Fibroblast of villous mesenchyme (primary cell): ENCODE results near the gene LRRC74A. TPM values are rescaled to one million over a fixed set of nuclear protein-coding genes. Genes with fewer than 3 reads are reported as not detected.

ENCODE experiments used
- DNase-seq: peaks from one replicate; pipeline ENCODE4 v3.0.0-alpha.2; 2010; ENCODE audit warnings: low read depth
- H3K4me3 ChIP-seq: 2 replicates; pipeline ENCODE4 v1.5.1; 2011; ENCODE audit warnings: low read depth, mild to moderate bottlenecking, low read length
- total RNA-seq: library from RNA; depleted of rRNA; stranded (reverse); fragments of >200 nt; gene quantifications from 2 replicates; pipeline ENCODE4 v1.2.3, GENCODE V29; 2012
- TF ChIP-seq, protein P1 (sequence below): IDR thresholded peaks from 2 replicates; pipeline ENCODE4 v1.5.1; 2012; ENCODE audit warnings: low read depth, mild to moderate bottlenecking, low read length; ENCODE audit not compliant: insufficient read depth

The LRRC74A gene
- total RNA-seq, 1 donor = not detected

DNA sequence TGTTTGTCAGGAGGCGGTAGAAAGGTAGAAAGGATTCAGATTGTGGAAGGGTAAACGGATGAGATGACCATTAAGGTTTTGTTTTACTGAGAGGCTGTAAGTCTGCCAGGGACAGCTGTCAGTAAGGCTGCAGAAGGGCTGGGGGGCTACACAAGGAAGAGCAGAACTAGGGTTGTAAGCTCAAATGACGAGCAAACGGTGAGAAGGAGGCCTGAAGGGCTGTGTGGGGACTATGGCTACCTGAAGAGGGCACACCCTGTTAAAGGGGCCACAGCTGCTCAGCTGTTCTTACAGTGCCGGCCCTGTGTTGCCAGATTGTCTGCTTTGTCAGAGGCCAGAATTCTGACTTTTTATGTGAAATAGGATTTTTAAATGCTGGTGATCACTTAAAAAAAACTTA is 45.8 kb upstream of the LRRC74A start:
- DNase-seq = no peak
- H3K4me3 ChIP-seq = no peak overlapping the region
- TF ChIP-seq, protein P1, sequence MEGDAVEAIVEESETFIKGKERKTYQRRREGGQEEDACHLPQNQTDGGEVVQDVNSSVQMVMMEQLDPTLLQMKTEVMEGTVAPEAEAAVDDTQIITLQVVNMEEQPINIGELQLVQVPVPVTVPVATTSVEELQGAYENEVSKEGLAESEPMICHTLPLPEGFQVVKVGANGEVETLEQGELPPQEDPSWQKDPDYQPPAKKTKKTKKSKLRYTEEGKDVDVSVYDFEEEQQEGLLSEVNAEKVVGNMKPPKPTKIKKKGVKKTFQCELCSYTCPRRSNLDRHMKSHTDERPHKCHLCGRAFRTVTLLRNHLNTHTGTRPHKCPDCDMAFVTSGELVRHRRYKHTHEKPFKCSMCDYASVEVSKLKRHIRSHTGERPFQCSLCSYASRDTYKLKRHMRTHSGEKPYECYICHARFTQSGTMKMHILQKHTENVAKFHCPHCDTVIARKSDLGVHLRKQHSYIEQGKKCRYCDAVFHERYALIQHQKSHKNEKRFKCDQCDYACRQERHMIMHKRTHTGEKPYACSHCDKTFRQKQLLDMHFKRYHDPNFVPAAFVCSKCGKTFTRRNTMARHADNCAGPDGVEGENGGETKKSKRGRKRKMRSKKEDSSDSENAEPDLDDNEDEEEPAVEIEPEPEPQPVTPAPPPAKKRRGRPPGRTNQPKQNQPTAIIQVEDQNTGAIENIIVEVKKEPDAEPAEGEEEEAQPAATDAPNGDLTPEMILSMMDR = no peak

DNA sequence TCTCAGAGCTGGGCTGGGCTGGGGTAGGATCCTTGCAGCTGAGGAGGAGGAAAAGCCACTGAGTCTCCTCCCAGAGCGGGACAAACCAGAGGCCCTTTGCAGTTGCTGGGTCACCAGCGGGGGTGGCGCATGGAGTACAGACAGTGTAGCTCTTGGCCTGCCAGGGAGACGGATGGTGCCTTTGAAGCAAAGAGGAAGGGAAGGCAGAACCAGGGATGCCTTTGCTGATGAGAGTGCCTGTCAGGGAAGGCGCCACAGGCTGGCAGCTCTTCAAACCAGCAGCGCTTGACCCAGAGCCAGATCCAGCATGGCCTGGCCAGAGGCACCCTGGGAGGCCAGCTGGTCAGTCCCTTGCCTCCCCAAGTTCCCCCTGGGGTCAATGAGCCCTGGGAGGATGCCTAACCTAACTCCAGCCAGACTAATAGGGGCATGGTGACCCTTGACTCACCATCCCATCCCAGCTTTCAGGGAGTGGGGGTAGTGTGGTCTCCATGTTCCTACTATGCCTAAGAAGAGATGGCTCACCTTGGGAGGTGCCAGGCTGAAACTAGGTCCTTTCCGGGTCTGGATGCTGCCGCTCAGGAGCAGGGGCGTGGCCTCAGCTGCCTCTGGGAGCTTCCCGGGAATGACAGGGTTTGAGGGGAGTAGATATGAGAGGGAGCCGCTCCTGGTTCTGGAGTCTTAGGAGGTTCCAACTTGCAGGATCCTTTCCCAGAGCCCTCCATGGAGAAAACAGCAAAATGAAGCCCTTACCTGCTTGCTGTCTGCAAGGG is 45.1 kb upstream of the LRRC74A start:
- no peak for DNase-seq

DNA sequence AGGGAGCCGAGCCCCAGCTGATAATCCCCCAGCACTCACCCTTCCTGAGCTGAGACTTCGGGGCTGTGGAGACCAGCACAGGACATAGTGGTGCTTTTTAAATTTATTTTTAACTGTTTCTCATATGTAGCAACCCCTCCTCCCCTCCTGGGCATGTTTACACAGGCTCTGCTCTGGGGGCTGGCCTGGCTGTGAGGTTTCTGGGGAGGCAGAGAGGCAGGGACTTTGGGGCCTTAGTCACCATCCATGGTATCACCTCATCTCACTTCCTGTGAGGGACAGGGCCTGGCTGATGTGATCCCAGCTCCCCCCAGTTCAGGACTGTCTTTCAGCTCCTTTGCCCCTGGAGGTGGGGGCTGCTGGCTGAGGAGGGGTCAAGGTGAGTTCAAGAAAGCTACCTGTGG is 44.6 kb upstream of the LRRC74A start:
- no peak overlapping the region for H3K4me3 ChIP-seq
- TF ChIP-seq, protein P1 = no peak
- no peak for DNase-seq

More for the DNA sequence above, 45.1 kb upstream of the LRRC74A start:
- TF ChIP-seq, protein P1 = no peak
- no peak overlapping the region for H3K4me3 ChIP-seq

DNA sequence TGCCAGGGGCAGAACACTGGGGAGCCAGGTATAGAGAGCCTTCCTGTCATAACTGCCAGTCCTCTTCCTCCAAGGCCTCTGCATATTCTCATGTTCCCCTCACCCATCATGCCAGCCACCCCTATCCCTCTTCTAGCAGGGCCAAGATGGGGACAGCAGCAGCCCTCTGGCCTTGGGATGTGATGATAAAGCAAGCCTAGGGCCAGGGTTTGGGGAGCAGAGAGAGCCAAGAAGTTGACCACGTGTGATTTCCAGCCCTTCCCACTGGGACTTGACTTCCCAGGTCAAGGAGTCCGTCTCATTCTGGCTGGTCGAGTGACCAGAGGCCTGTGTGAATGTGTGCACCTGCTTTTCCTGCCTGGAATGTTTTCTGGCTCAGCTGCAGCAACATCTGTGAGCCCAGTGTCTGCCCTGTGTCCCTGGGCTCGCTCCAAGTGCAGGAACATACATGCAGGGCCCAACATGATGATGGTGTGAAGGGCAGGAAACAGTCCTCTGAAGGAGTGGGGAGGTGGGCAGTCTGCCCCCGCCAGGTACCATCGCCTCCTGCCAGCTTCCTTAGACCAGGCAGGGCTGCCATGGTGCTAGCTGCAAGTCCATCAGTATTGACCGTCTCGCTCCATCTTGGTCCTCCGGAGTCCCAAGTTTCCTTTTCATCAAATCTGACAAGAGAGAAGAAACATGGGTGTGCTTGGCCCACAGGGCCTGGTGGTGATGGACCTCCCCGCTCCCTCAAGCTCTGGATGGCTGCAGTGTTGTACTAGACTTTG is 43.9 kb upstream of the LRRC74A start:
- no peak overlapping the region for H3K4me3 ChIP-seq
- TF ChIP-seq, protein P1 = no peak
- no peak for DNase-seq

DNA sequence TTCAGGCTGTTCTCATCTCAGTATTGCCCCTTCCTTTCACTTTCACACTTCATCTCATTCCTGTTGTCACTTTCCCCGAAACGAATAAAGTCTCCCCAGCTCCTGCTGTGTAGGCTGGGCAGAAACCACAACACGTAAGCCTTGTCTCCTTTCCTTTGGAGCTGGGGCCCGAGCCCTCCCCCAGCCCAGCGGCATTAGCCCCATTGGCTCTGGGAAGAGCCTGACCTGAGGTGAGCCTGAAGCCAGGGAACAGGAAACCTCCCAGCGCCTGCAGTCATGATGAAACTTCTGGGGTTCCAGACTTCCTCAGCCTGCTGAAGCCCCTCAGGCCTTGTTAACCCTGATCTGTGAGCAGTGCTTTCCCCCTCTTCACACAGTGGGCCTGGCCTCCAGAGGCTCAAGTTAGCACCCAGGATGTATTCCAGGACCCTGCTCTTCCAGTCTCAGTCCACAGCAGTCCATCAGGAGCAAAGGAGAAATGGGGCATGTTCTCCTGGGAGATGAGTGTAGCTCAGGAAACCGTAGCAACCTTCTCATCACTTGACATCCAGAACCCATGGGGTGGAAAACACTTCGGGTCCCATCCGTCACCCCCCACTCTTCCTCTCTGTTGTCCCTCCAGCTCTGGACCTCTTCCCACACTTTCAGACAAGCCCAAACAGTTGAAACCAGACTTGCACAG is 43.2 kb upstream of the LRRC74A start:
- H3K4me3 ChIP-seq = no peak overlapping the region
- TF ChIP-seq, protein P1 = no peak
- DNase-seq = no peak

DNA sequence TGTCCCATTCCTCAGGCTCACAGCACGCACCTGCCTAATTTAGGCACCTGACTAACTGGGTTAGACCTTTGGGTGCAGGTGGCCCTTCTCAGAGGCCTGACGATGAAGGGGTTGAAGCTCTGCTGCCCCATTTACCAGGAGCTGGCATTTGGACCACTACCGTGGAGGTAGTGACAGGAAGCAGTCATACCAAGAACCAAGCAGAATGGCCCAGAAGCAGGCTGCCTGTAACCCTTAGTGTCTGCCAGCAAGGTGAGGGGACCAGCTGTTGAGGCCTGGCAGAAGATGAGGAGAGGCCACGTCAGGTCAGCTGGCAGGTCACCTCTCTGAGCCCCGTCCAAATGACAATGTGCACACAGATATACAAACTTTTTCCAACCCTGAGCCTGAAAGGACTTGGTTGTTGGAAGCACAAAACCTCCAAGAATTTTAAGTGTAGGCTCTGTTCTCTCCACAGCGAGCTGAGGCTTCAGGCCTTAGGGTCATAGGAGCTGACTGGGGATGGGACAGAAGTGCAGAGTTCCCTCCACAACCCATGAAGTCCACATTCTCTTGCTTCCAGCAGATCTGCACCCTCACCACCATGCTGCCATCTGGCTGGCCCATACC is 41.8 kb upstream of the LRRC74A start:
- TF ChIP-seq, protein P1 = no peak
- no peak for DNase-seq
- no peak overlapping the region for H3K4me3 ChIP-seq
